OCI-LY7 (cell line): Measurements from ENCODE around the gene GGN. TPM values are rescaled to one million over a fixed set of nuclear protein-coding genes. Genes with fewer than 3 reads are reported as not detected.

Source experiments
- BruUV-seq: library from RNA; stranded (reverse); fragments of 400-500 nt; replicated peaks from 2 replicates; lab custom pipeline; 2021; lab: Mats Ljungman, UMichigan
- CTCF ChIA-PET: fragments of 300-600 bp; sonication (Branson Sonifier 250); formaldehyde crosslinking; loops from one replicate; lab custom pipeline; 2022; ENCODE audit warnings: antibody characterized with exemption; ENCODE audit not compliant: unreplicated experiment; lab: Charles Lee
- POLR2A ChIA-PET: fragments of 300-600 bp; sonication (Branson Sonifier 250); formaldehyde crosslinking; loops from one replicate; lab custom pipeline; 2022; ENCODE audit warnings: antibody characterized with exemption; lab: Charles Lee
- DNase-seq: peaks from one replicate; pipeline ENCODE4 v3.0.0-alpha.2; 2015; ENCODE audit warnings: low spot score
- H2AFZ ChIP-seq: fragments of 200-600 bp; sonication (generic), shearing (Covaris generic); 2 replicates; pipeline ENCODE4 v1.6.1; 2014; ENCODE audit warnings: mild to moderate bottlenecking, antibody characterized with exemption, low read length, moderate library complexity
- H3K27ac ChIP-seq: fragments of 200-600 bp; sonication (generic); 2 replicates; pipeline ENCODE4 v1.5.1; 2014; ENCODE audit warnings: mixed run types, low read depth, mild to moderate bottlenecking, moderate library complexity, low read length, inconsistent platforms; ENCODE audit not compliant: poor library complexity, severe bottlenecking
- H3K36me3 ChIP-seq: fragments of 200-600 bp; sonication (generic); 2 replicates; pipeline ENCODE4 v1.6.1; 2014; ENCODE audit warnings: mild to moderate bottlenecking, antibody characterized with exemption, low read length, moderate library complexity, mixed read lengths; ENCODE audit not compliant: insufficient read depth
- H3K4me1 ChIP-seq: fragments of 200-600 bp; sonication (generic); 2 replicates; pipeline ENCODE4 v1.5.1; 2014; ENCODE audit warnings: mild to moderate bottlenecking, low read length; ENCODE audit not compliant: insufficient read depth, poor library complexity, severe bottlenecking
- H3K4me2 ChIP-seq: fragments of 200-600 bp; sonication (generic); 2 replicates; pipeline ENCODE4 v1.6.1; 2014; ENCODE audit warnings: mild to moderate bottlenecking, low read length
- H3K4me3 ChIP-seq: fragments of 200-600 bp; sonication (generic); 2 replicates; pipeline ENCODE4 v1.5.1; 2014; ENCODE audit warnings: mild to moderate bottlenecking, low read depth, low read length; ENCODE audit not compliant: poor library complexity, severe bottlenecking
- H3K79me2 ChIP-seq: fragments of 200-600 bp; sonication (generic); 2 replicates; pipeline ENCODE4 v1.6.1; 2016; ENCODE audit warnings: low read depth, mild to moderate bottlenecking, low read length, moderate library complexity, mixed read lengths; ENCODE audit not compliant: insufficient read depth
- H3K9me2 ChIP-seq: fragments of 200-600 bp; sonication (generic); 2 replicates; pipeline ENCODE4 v1.6.1; 2016; ENCODE audit warnings: mild to moderate bottlenecking, low read length, mixed read lengths; ENCODE audit not compliant: insufficient read depth
- H3K9me3 ChIP-seq: fragments of 200-600 bp; sonication (generic); 2 replicates; pipeline ENCODE4 v1.6.1; 2014; ENCODE audit warnings: mild to moderate bottlenecking, mixed run types, low read length, mixed read lengths
- H4K20me1 ChIP-seq: fragments of 200-600 bp; sonication (generic); 2 replicates; pipeline ENCODE4 v1.6.1; 2014; ENCODE audit warnings: mild to moderate bottlenecking, antibody characterized with exemption, low read length, moderate library complexity, mixed read lengths; ENCODE audit not compliant: insufficient read depth
- EZH2phosphoT487 ChIP-seq: fragments of 200-600 bp; sonication (generic); IDR thresholded peaks from 2 replicates; pipeline ENCODE4 v1.6.1; 2018; ENCODE audit warnings: low read depth, borderline replicate concordance, mild to moderate bottlenecking, mixed run types, antibody characterized with exemption, low read length, moderate library complexity, mixed read lengths
- intact Hi-C: fragments of 100-400 bp; cut with micrococcal nuclease; formaldehyde crosslinking; loops from one replicate; pipeline ENCODE4 v1.10.0; 2022; ENCODE audit not compliant: unreplicated experiment
- total RNA-seq, 2 experiments: library from RNA; depleted of rRNA in 1 of 2; stranded (reverse); fragments of >200 nt in 1 of 2; shearing (Covaris generic) in 1 of 2; gene quantifications; 2 replicates each; pipeline ENCODE4 v1.2.3, GENCODE V29; 2014 to 2022
- TF ChIP-seq, protein P1 (sequence below): fragments of 200-600 bp; sonication (generic); conservative IDR thresholded peaks from 2 replicates; pipeline ENCODE4 v1.5.1; 2014; ENCODE audit warnings: mild to moderate bottlenecking, antibody characterized with exemption, low read length, moderate library complexity, mixed read lengths

Gene GGN
- total RNA-seq, 2 experiments from 2014 or later, result not detected

DNA sequence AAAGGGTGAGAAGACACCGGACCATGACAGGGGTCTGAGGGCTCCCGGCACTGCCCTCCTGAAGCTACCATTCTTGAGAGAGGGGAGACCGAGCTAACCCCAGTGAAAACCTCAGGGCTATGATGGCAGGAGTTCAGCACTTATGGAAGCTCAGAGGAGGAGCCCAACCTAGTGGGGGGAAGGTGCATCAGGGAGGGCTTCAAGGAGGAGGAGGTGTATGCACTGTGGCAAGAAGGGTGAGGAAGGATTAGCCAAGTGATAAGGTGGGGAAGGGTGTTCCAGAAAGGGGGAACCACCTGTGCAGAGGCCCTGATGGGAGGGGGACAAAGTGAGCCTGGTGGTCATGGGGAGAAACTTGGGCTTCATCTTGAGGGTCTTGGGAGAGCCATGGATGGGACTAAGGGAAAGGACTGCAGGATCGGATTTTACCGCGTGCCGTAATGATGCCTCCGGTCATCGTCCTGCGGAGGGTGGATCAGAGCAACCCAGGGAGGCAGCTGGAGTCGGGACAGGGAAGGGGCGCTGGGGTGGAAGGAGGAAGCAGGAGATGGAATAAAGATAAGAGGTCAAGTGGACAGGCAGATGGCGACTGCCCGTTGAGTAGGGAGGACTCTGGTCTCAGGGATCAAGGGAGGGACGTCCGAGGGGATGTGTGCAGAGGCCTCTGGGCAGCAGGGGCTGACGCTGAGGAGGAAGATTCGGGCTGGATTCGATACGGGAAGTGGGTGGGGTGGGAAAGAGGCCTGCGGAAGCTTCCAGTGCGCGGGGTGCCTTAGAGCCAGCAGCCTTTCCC is 26.8 kb downstream of the GGN start:
- intact Hi-C loops, result no loop called here

DNA sequence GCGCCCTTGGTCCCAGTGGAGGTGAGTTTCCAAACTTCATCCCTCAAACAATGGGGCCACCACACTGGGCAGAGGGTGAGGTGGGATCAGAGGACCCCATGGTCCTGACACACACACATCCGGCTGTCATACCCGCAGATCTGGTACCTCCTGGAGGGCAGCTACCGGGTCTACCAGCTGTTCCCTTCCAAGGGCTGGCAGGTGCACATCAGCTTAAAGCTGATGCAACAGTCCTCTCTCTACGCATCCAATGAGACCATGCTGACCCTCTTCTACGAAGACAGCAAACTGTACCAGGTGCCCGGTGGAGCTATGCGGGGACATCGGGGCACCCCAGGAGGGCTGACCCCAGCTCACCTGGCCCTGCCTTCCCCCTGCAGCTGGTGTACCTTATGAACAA is 27.5 kb downstream of the GGN start:
- no peaks in the 10 kb centered on the region for H3K9me2 ChIP-seq
- ChIA-PET POLR2A (interaction anchor here (0.6 to 1.8 kb wide), 2 partner anchors 14 to 139 kb away, joined by 3 to 10 read pairs; partner anchors contain the start of gene PSMD8), CTCF (no interaction called here)
- H3K4me1 ChIP-seq, result peaks cover 11% of the 10 kb centered on the region
- no peak overlapping the region for H3K4me2 ChIP-seq
- no peak overlapping the region for H3K27ac ChIP-seq
- no peak for TF ChIP-seq EZH2phosphoT487
- no TSS peak for BruUV-seq
- intact Hi-C loops, result no loop called here
- no peak overlapping the region for H2AFZ ChIP-seq
- H3K4me3 ChIP-seq, result no peak overlapping the region
- no peaks in the 10 kb centered on the region for H3K9me3 ChIP-seq
- peak; percentile 54 for DNase-seq
- H3K36me3 ChIP-seq, result no peaks in the 10 kb centered on the region
- H3K79me2 ChIP-seq, result no peaks in the 10 kb centered on the region
- H4K20me1 ChIP-seq, result no peaks in the 10 kb centered on the region

More for the DNA sequence above, 26.8 kb downstream of the GGN start:
- no peak for TF ChIP-seq EZH2phosphoT487
- TF ChIP-seq, protein P1, sequence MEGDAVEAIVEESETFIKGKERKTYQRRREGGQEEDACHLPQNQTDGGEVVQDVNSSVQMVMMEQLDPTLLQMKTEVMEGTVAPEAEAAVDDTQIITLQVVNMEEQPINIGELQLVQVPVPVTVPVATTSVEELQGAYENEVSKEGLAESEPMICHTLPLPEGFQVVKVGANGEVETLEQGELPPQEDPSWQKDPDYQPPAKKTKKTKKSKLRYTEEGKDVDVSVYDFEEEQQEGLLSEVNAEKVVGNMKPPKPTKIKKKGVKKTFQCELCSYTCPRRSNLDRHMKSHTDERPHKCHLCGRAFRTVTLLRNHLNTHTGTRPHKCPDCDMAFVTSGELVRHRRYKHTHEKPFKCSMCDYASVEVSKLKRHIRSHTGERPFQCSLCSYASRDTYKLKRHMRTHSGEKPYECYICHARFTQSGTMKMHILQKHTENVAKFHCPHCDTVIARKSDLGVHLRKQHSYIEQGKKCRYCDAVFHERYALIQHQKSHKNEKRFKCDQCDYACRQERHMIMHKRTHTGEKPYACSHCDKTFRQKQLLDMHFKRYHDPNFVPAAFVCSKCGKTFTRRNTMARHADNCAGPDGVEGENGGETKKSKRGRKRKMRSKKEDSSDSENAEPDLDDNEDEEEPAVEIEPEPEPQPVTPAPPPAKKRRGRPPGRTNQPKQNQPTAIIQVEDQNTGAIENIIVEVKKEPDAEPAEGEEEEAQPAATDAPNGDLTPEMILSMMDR, result no peak
- BruUV-seq, result no TSS peak
- Histone ChIP-seq H3K27ac (no peak overlapping the region), H3K79me2 (no peaks in the 10 kb centered on the region), H3K9me2 (no peaks in the 10 kb centered on the region), H2AFZ (0 out of 2 replicates have a peak overlapping the region, but pooled peaks have one; percentile 32), H3K4me2 (peak overlapping the region; percentile 90), H3K36me3 (no peaks in the 10 kb centered on the region), H4K20me1 (no peaks in the 10 kb centered on the region), H3K4me1 (peaks cover 11% of the 10 kb centered on the region), H3K4me3 (peak overlapping the region; percentile 71), H3K9me3 (no peaks in the 10 kb centered on the region)
- ChIA-PET CTCF (interaction anchor here (0.6 kb wide), 1 partner anchor 41 kb away, joined by 4 read pairs; no protein-coding TSS in a partner anchor), POLR2A (interaction anchor here (0.6 to 1.8 kb wide), 2 partner anchors 13 to 139 kb away, joined by 3 to 10 read pairs; partner anchors contain the start of gene PSMD8)
- no peak for DNase-seq

DNA sequence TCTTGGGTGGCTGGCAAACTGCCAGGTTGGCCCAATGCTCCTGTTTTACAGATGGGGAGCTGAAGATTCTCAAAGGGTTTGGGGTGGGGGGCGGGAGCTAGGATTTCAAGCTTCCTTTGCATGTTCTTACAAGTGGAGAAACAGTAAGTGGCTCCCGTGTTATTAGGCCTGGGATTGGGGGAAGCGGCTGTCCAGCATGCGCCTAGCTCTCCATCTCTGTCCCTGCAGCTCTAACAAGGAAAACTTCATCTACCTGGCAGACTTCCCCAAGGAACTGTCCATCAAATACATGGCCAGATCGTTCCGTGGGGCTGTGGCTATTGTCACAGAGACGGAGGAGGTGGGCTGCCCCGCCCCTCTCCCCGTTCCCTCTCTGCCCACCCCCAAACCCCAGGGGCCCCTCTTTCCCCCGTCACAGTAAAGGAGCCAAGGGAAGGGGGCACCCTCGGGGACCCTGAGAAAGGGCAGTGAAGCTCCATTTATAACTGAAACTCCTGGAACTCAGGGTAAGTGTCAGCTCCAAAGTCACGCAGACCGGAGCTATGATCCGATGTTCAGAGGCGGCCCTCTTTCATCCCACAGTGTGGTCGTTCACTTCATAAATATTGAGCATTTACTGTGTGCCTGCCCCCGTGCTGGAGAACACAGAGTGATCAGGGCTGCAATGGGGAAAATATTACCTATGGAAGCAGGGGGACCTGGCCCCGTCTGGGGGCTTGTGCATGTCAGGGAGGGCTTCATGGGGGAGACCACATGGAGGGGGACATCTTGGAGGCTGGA is 28.4 kb downstream of the GGN start:
- no peak overlapping the region for H3K27ac ChIP-seq
- BruUV-seq, result no TSS peak
- no peaks in the 10 kb centered on the region for H3K9me3 ChIP-seq
- H4K20me1 ChIP-seq, result no peaks in the 10 kb centered on the region
- H3K4me1 ChIP-seq, result peaks cover 11% of the 10 kb centered on the region
- POLR2A ChIA-PET, result interaction anchor here (1.8 kb wide), 1 partner anchor 15 kb away, joined by 10 read pairs; the partner anchor contains the start of gene PSMD8
- H2AFZ ChIP-seq, result no peak overlapping the region
- TF ChIP-seq EZH2phosphoT487, result no peak
- TF ChIP-seq, protein P1, result no peak
- H3K36me3 ChIP-seq, result no peaks in the 10 kb centered on the region
- H3K4me2 ChIP-seq, result no peak overlapping the region
- CTCF ChIA-PET, result interaction anchor here (1.0 kb wide), 1 partner anchor 15 kb away, joined by 11 read pairs; the partner anchor contains the start of gene PSMD8
- H3K4me3 ChIP-seq, result no peak overlapping the region
- DNase-seq, result no peak
- intact Hi-C loops, result no loop called here
- H3K9me2 ChIP-seq, result no peaks in the 10 kb centered on the region
- no peaks in the 10 kb centered on the region for H3K79me2 ChIP-seq
